ENCODE measurements around the gene HIF1A. TPM values are rescaled to one million over a fixed set of nuclear protein-coding genes. Genes with fewer than 3 reads are reported as not detected.
"Not testable (repeated sequence)": the region's sequence is repeated elsewhere in the genome, so short reads cannot be mapped to it uniquely, and the experiment has no call there.

Gene HIF1A
- total RNA-seq: 140 TPM

- peak; percentile 92 for DNase-seq
Measured at GRCh38 chr14:61694830-61695694, at the start of gene HIF1A. Gene HIF1A, plus strand, starts transcription at chr14:61695513. Its CDS starts 292 bp downstream, at chr14:61695805.

GRCh38 chr14:61646366-61647116 lies 48.8 kb upstream of the HIF1A start:
- DNase-seq: no peak

GRCh38 chr14:61647704-61648103 lies 47.6 kb upstream of the HIF1A start:
- DNase-seq: no peak

- DNase-seq: no peak
Measured at GRCh38 chr14:61648377-61648776, 46.9 kb upstream of the HIF1A start.

GRCh38 chr14:61649283-61649682 lies 46.0 kb upstream of the HIF1A start:
- DNase-seq: no peak

- DNase-seq: no peak
Measured at GRCh38 chr14:61651355-61651754, 44.0 kb upstream of the HIF1A start.

GRCh38 chr14:61652526-61653262 lies 42.6 kb upstream of the HIF1A start:
- no peak for DNase-seq

GRCh38 chr14:61653507-61653906 lies 41.8 kb upstream of the HIF1A start:
- DNase-seq: no peak

- DNase-seq: no peak
Measured at GRCh38 chr14:61654026-61654425, 41.3 kb upstream of the HIF1A start.

GRCh38 chr14:61655777-61656176 lies 39.5 kb upstream of the HIF1A start:
- DNase-seq: no peak

GRCh38 chr14:61656341-61656740 lies 39.0 kb upstream of the HIF1A start:
- DNase-seq: no peak

GRCh38 chr14:61658111-61658510 lies 37.2 kb upstream of the HIF1A start:
- DNase-seq: not testable (repeated sequence)

- DNase-seq: no peak
Measured at GRCh38 chr14:61659582-61659981, 35.7 kb upstream of the HIF1A start.

GRCh38 chr14:61661471-61662400 lies 33.6 kb upstream of the HIF1A start:
- DNase-seq: no peak

GRCh38 chr14:61662437-61663311 lies 32.6 kb upstream of the HIF1A start:
- DNase-seq: no peak

- DNase-seq: no peak
Measured at GRCh38 chr14:61663312-61663979, 31.9 kb upstream of the HIF1A start.

- no peak for DNase-seq
Measured at GRCh38 chr14:61668282-61668681, 27.0 kb upstream of the HIF1A start.

- no peak for DNase-seq
Measured at GRCh38 chr14:61670576-61670975, 24.7 kb upstream of the HIF1A start.

- DNase-seq: no peak
Measured at GRCh38 chr14:61671082-61671481, 24.2 kb upstream of the HIF1A start.

GRCh38 chr14:61672796-61673195 lies 22.5 kb upstream of the HIF1A start:
- DNase-seq: no peak

Measured in occipital lobe (tissue), 2 donors.